ENCODE measurements around the gene DSCAM. TPM values are rescaled to one million over a fixed set of nuclear protein-coding genes. Genes with fewer than 3 reads are reported as not detected.

Gene DSCAM
- total and polyA plus RNA-seq, 4 donors: 0.02 to 0.25 (median 0.09) TPM

DNA sequence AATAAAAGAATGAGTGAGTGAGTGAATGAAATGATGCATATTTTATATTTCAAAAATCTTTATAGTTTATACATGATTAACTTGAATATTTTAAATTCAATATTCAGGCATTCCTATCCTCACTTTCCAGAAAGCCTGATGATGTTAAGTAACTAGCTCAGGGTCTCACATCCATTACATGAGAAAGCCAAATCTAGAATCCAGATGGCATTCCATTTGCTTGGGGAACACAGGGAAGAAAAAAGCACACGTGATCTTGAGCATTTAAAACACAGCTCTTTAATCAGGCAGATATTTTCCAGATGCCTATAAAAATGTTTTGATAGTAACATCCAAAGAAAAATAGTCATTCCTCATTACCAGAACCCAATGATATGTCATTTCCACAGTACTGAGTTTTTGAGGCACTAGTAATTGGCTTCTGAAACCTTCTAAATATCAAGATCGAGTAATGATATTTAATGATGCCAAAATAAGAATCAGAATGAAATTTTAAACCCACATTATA, 291.9 kb downstream of the DSCAM start:
- H3K9ac ChIP-seq (ENCODE audit: insufficient read depth in 1 of 2, low read length in 2 of 2): no peak overlapping the region
- DNase-seq: no peak
- TF ChIP-seq, protein P1, sequence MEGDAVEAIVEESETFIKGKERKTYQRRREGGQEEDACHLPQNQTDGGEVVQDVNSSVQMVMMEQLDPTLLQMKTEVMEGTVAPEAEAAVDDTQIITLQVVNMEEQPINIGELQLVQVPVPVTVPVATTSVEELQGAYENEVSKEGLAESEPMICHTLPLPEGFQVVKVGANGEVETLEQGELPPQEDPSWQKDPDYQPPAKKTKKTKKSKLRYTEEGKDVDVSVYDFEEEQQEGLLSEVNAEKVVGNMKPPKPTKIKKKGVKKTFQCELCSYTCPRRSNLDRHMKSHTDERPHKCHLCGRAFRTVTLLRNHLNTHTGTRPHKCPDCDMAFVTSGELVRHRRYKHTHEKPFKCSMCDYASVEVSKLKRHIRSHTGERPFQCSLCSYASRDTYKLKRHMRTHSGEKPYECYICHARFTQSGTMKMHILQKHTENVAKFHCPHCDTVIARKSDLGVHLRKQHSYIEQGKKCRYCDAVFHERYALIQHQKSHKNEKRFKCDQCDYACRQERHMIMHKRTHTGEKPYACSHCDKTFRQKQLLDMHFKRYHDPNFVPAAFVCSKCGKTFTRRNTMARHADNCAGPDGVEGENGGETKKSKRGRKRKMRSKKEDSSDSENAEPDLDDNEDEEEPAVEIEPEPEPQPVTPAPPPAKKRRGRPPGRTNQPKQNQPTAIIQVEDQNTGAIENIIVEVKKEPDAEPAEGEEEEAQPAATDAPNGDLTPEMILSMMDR (IDR thresholded peaks at IDR 0.05; ENCODE audit: control extremely low read depth, extremely low read depth): no peak
- no peaks in the 10 kb centered on the region for H3K27me3 ChIP-seq (ENCODE audit: control insufficient read depth in 3 of 3, insufficient read depth in 3 of 3, low read length in 2 of 3)
- ATAC-seq (ENCODE audit: insufficient read depth, low FRiP score): no peak
- H3K9me3 ChIP-seq (ENCODE audit: control insufficient read depth in 4 of 4, insufficient read depth in 3 of 4, low read length in 3 of 4): no peaks in the 10 kb centered on the region
- H3K36me3 ChIP-seq (ENCODE audit: control insufficient read depth in 4 of 4, insufficient read depth in 4 of 4, low read length in 4 of 4): no peaks in the 10 kb centered on the region
- no peak overlapping the region for H3K4me3 ChIP-seq
- H3K27ac ChIP-seq (ENCODE audit: low read depth in 1 of 2, low read length in 1 of 2): no peak overlapping the region
- 81 to 87% methylated on average over 2 of the region's 2 CpGs for WGBS, 2 donors
- no peaks in the 10 kb centered on the region for H3K4me1 ChIP-seq (ENCODE audit: control insufficient read depth in 5 of 5, insufficient read depth in 5 of 5, low read length in 5 of 5)

DNA sequence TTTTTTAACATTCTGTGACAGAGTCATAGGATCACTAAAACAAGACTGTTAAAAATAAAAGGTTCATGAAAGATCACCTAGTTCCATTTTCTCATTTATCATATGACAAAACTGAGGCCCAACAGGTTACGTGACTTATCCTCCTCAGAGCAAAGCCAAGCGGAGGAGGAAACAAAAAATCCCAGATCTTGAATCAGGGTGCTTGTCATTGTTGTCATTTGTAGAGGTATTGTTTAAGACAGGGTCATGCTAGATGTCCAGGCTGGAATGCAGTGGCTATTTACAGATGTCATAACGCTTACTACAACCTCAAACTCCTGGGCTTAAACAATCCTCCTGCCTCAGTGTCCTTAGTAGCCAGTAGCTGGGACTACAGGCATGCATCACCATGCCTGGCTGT, 293.2 kb downstream of the DSCAM start:
- ATAC-seq (ENCODE audit: insufficient read depth, low FRiP score) (no peak), DNase-seq (no peak)
- Histone ChIP-seq H3K27me3 (ENCODE audit: control insufficient read depth in 3 of 3, insufficient read depth in 3 of 3, low read length in 2 of 3) (no peaks in the 10 kb centered on the region), H3K9ac (ENCODE audit: insufficient read depth in 1 of 2, low read length in 2 of 2) (no peak overlapping the region), H3K4me3 (no peak overlapping the region), H3K9me3 (ENCODE audit: control insufficient read depth in 4 of 4, insufficient read depth in 3 of 4, low read length in 3 of 4) (no peaks in the 10 kb centered on the region), H3K36me3 (ENCODE audit: control insufficient read depth in 4 of 4, insufficient read depth in 4 of 4, low read length in 4 of 4) (no peaks in the 10 kb centered on the region), H3K4me1 (ENCODE audit: control insufficient read depth in 5 of 5, insufficient read depth in 5 of 5, low read length in 5 of 5) (no peaks in the 10 kb centered on the region), H3K27ac (ENCODE audit: low read depth in 1 of 2, low read length in 1 of 2) (no peak overlapping the region)
- TF ChIP-seq, protein P1 (IDR thresholded peaks at IDR 0.05; ENCODE audit: control extremely low read depth, extremely low read depth): no peak
- WGBS, 2 donors: 88 to 90% methylated on average over 3 of the region's 3 CpGs

DNA sequence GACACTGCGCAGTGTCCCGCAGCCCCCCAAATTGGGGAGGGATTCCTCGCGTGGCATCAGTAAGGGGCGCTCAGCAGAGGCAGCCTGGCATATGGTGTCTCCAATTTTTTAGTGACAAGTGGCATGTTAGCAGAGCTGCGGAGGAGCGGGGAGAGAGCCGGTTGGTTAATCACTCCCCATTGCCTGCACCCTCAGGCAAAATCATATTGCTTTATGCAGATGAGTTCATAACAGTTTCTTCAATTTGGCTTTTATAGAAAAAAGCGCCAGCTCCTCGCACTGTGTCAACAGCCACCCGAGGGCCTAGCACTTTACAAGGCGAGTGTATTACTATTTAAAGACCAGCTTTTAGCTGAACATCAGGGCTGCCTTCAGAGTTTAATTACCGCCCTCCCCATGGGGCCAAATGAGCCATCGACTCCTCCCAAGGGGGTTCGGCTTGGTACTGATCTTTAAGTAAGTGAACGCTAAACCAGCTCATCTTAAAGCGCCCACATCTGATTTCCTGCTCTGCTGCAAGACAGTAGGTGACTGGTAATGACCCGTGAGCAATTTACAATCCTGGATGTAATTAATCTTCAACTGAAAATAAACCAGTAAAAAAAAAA, 298.9 kb downstream of the DSCAM start:
- WGBS, 2 donors: 79 to 89% methylated on average over 18 of the region's 18 CpGs
- no peak for ATAC-seq (ENCODE audit: insufficient read depth, low FRiP score)
- Histone ChIP-seq H3K27ac (ENCODE audit: low read depth in 1 of 2, low read length in 1 of 2) (no peak overlapping the region), H3K9ac (ENCODE audit: insufficient read depth in 1 of 2, low read length in 2 of 2) (no peak overlapping the region), H3K9me3 (ENCODE audit: control insufficient read depth in 4 of 4, insufficient read depth in 3 of 4, low read length in 3 of 4) (peaks cover 0 to 11% (median 2%) of the 10 kb centered on the region in 4 donors), H3K4me3 (no peak overlapping the region), H3K4me1 (ENCODE audit: control insufficient read depth in 5 of 5, insufficient read depth in 5 of 5, low read length in 5 of 5) (no peaks in the 10 kb centered on the region), H3K36me3 (ENCODE audit: control insufficient read depth in 4 of 4, insufficient read depth in 4 of 4, low read length in 4 of 4) (no peaks in the 10 kb centered on the region), H3K27me3 (ENCODE audit: control insufficient read depth in 3 of 3, insufficient read depth in 3 of 3, low read length in 2 of 3) (no peaks in the 10 kb centered on the region)
- TF ChIP-seq, protein P1 (IDR thresholded peaks at IDR 0.05; ENCODE audit: control extremely low read depth, extremely low read depth): no peak
- DNase-seq: no peak

DNA sequence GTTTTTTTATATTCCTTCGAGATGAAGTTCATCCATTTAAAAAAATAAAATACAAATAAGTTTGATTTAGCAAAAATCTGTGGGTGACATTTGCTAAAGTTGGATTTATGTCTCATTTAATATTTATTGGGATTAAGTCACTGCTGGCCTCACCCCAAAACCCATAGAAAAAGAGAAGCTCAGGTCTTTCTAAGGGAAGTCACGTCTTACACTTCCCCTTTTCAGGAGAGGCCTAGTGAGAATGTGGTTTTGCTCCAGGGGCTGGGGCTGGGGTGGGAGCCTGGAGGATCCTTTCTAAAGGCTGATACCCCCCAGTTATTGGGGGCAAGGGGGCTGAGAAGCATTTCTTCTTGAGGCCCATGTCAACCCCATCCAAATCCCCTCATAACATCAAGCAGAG, 300.3 kb downstream of the DSCAM start:
- Histone ChIP-seq H3K27me3 (ENCODE audit: control insufficient read depth in 3 of 3, insufficient read depth in 3 of 3, low read length in 2 of 3) (no peaks in the 10 kb centered on the region), H3K9me3 (ENCODE audit: control insufficient read depth in 4 of 4, insufficient read depth in 3 of 4, low read length in 3 of 4) (peaks cover 0 to 13% (median 2%) of the 10 kb centered on the region in 4 donors), H3K4me3 (no peak overlapping the region), H3K27ac (ENCODE audit: low read depth in 1 of 2, low read length in 1 of 2) (no peak overlapping the region), H3K9ac (ENCODE audit: insufficient read depth in 1 of 2, low read length in 2 of 2) (no peak overlapping the region), H3K4me1 (ENCODE audit: control insufficient read depth in 5 of 5, insufficient read depth in 5 of 5, low read length in 5 of 5) (no peaks in the 10 kb centered on the region), H3K36me3 (ENCODE audit: control insufficient read depth in 4 of 4, insufficient read depth in 4 of 4, low read length in 4 of 4) (no peaks in the 10 kb centered on the region)
- TF ChIP-seq, protein P1 (IDR thresholded peaks at IDR 0.05; ENCODE audit: control extremely low read depth, extremely low read depth): no peak
- WGBS, 2 donors: 40 to 63% methylated on average over 2 of the region's 2 CpGs
- ATAC-seq (ENCODE audit: insufficient read depth, low FRiP score) (no peak), DNase-seq (no peak)

All from lung (tissue), 12 donors.